H1 (cell line): Measurements from ENCODE around the gene PABPN1. TPM values are rescaled to one million over a fixed set of nuclear protein-coding genes. Genes with fewer than 3 reads are reported as not detected.

ENCODE experiments used
- BRCA1 ChIP-seq: IDR thresholded peaks from 2 replicates; pipeline ENCODE4 v1.6.1; 2012; ENCODE audit warnings: low read depth, low read length, improper control_type of control experiment
- CBX8 ChIP-seq: fragments of 300-800, 300-1000 bp; sonication (generic); IDR thresholded peaks from 2 replicates; pipeline ENCODE4 v1.7.1; 2016; ENCODE audit warnings: low read depth, low read length, borderline replicate concordance
- CREB1 ChIP-seq: IDR thresholded peaks from 2 replicates; pipeline ENCODE4 v1.6.1; 2012; ENCODE audit warnings: inconsistent platforms
- FOSL1 ChIP-seq: IDR thresholded peaks from 2 replicates; pipeline ENCODE4 v1.6.1; 2011; ENCODE audit warnings: mild to moderate bottlenecking, low read depth, low read length, moderate library complexity; ENCODE audit not compliant: insufficient read depth
- JUN ChIP-seq: IDR thresholded peaks from 2 replicates; pipeline ENCODE4 v1.6.1; 2011; ENCODE audit warnings: low read depth, mild to moderate bottlenecking, improper control_type of control experiment, low read length
- KDM4A ChIP-seq: IDR thresholded peaks from one replicate; pipeline ENCODE4 v1.7.1; 2012; ENCODE audit warnings: low read depth, mild to moderate bottlenecking, moderate library complexity, low read length, inconsistent platforms; ENCODE audit not compliant: severe bottlenecking
- PHF8 ChIP-seq: fragments of 200-600 bp; sonication (generic); conservative IDR thresholded peaks from 2 replicates; pipeline ENCODE4 v1.7.1; 2012; ENCODE audit warnings: low read depth, mild to moderate bottlenecking, inconsistent platforms, low read length, moderate library complexity
- POLR2A ChIP-seq, 2 experiments: IDR thresholded peaks; 1 replicate in 1 of 2; 2 replicates in 1 of 2; pipeline ENCODE4 v1.6.1; 2011; ENCODE audit warnings: low read depth in 2 of 2, low read length in 2 of 2, mild to moderate bottlenecking in 2 of 2; ENCODE audit errors: control extremely low read depth in 1 of 2
- POU5F1 ChIP-seq: IDR thresholded peaks from 2 replicates; pipeline ENCODE4 v1.6.1; 2011; ENCODE audit warnings: low read depth, mild to moderate bottlenecking, low read length, moderate library complexity
- RBBP5 ChIP-seq: IDR thresholded peaks from 2 replicates; pipeline ENCODE4 v1.7.1; 2012; ENCODE audit warnings: low read depth, mild to moderate bottlenecking, inconsistent platforms, low read length, moderate library complexity, borderline replicate concordance
- RFX5 ChIP-seq: IDR thresholded peaks from 2 replicates; pipeline ENCODE4 v1.6.1; 2011; ENCODE audit warnings: low read depth, low read length, improper control_type of control experiment, borderline replicate concordance
- YY1 ChIP-seq: IDR thresholded peaks from 2 replicates; pipeline ENCODE4 v1.6.1; 2011; ENCODE audit warnings: low read depth, mild to moderate bottlenecking, low read length
- polyA plus RNA-seq, 7 experiments: library from polyadenylated mRNA; depleted of rRNA in 3 of 7; stranded (reverse) in 5 of 7; unstranded in 2 of 7; fragments of >200 nt in 5 of 7; fragments of 200-250 nt in 2 of 7; gene quantifications; 1 replicate in 5 of 7; 2 replicates in 1 of 7; 4 replicates in 1 of 7; pipeline versions ENCODE4 v1.2.1 to v1.2.3, GENCODE V29; 2011 to 2013; ENCODE audit warnings: missing spikeins in 2 of 7, mixed read lengths in 2 of 7
- total RNA-seq: library from RNA; stranded (reverse); fragmentation: NEBNext Ultra II Directional; extraction: Animal tissue kit (Norgen Biotek cat#: 25700); gene quantifications from 2 replicates; pipeline ENCODE4 v1.2.1, GENCODE V29; 2021
- TF ChIP-seq, protein P1 (sequence below): IDR thresholded peaks from 2 replicates; pipeline ENCODE4 v1.6.1; 2012; ENCODE audit warnings: inconsistent platforms

PABPN1 gene
- total and polyA plus RNA-seq, 2 of the 8 experiments (the other 6 are each of a cell fraction or from before 2014, with no cell fraction given), result 300 to 331 TPM

DNA sequence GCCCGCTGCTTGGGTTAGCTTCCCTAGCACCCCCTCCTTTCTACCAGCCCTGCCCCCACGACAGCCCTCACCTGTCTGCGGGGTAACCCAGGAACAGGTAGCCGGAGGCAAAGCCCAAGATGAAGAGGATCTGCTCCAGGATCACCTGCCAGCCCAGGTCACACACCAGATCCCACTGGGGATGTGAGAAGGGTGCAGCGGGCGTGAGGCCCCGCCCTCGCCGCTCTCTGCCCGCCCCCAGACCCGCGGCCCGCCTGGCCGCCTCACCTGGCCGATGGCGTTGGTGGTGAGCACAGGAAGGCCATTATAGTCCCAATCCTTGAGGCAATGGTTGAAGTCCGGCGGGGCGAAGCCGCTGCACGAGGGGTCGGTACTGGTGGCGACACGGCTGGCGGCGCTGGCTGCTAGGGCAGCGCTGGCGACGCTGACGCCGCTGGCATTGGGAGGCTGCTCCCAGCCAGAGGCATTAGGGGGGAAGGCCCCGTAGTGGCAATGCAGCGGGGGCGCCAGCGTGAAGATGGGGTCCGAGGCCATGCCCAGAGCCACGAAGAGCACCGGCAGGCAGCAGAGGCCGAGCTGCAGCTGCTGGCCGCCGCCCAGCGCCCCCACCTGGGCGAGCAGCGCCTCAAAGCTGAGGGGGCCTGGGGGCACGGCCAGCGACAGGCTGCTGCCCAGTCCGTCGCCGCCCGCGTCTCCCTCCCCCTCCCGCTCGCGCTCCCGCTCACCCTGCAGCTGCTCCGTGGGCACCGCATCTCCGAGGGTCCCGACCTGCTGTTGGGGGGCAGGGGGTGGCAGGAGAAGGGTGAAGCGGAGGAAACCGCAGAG, 30.6 kb downstream of the PABPN1 start (continued):
- TF ChIP-seq CBX8 (no peak), PHF8 (no peak), KDM4A (peak; percentile 88), RFX5 (no peak), POLR2A (IDR thresholded peaks at IDR 0.05; ENCODE audit: control extremely low read depth in 1 of 2, low read depth in 2 of 2, low read length in 2 of 2) (no peak), BRCA1 (no peak), POU5F1 (no peak), FOSL1 (no peak), CREB1 (0 out of 2 replicates have a peak, but pooled peaks have one; percentile 21), RBBP5 (no peak), JUN (no peak), YY1 (no peak)
- TF ChIP-seq, protein P1, sequence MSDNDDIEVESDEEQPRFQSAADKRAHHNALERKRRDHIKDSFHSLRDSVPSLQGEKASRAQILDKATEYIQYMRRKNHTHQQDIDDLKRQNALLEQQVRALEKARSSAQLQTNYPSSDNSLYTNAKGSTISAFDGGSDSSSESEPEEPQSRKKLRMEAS, result peak; percentile 56
